GM18519 (cell line): Measurements from ENCODE around the gene DENND2C.

ENCODE experiments used
- ATAC-seq: cut with Tn5 transposase; IDR thresholded peaks from one replicate; pipeline ENCODE4 v1.9.1; 2021; ENCODE audit warnings: mild to moderate bottlenecking, moderate library complexity; ENCODE audit not compliant: unreplicated experiment, low FRiP score

DENND2C gene, protein sequence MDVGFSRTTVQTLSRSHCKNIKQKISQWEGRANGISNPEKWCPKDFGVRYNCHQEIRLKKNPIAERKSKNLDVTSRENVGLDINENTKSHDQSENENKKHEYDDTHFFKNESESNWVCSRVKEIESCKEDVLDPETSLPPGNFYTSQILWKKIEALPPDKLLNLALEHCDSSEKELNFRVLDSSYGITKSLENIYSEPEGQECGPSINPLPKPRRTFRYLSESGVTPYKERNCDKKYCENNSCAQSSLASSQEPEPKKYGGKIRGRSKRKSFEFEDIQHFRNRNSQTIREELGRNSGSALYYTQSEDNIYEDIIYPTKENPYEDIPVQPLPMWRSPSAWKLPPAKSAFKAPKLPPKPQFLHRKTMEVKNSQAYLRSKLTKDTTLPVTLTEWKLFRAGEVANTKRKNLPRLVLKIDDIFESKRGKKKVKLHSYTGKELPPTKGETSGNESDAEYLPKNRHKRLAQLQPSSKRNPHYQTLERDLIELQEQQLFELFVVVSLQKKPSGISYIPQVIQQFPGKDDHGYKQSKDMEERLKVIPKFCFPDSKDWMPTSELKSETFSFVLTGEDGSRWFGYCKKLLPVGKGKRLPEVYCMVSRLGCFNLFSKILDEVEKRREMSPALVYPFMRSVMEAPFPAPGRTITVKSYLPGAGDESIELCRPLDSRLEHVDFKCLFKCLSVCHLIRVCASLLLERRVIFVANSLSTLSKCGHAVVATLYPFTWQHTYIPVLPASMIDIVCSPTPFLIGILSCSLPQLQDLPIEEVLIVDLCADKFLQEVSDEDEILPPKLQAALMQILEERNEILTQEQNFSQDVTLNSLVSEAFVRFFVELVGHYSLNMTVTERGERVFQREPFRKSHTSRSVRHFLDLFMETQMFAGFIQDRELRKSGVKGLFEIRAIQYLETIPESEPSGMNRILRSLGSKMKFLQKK

GRCh38 chr1:114669562-114670082 lies at the start of gene DENND2C:
Gene DENND2C (minus strand): TSS chr1:114670049. CDS start chr1:114625984, 44,065 bp downstream.
- peak; percentile 36 for ATAC-seq

DNA sequence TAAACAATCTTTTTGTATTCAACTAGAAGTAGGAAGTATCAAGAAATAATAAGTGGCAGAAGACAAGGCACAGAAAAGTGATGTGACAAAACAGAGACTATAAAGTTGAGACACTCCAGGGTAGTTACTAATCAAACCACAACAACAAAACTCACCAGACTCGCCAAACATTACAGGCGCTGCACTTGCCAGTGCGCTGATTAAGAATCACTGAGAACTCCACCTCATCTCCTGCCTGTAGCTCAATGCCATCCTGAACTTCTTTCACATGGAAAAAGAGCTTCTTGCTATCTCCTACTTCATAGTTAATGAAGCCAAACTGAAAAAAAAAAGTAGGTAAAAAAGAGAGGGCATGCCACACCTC lies 49.6 kb upstream of the DENND2C start:
- ATAC-seq = no peak

- ATAC-seq = no peak
These were observed 49.0 kb upstream of the DENND2C start for GRCh38 chr1:114718661-114719423.

DNA sequence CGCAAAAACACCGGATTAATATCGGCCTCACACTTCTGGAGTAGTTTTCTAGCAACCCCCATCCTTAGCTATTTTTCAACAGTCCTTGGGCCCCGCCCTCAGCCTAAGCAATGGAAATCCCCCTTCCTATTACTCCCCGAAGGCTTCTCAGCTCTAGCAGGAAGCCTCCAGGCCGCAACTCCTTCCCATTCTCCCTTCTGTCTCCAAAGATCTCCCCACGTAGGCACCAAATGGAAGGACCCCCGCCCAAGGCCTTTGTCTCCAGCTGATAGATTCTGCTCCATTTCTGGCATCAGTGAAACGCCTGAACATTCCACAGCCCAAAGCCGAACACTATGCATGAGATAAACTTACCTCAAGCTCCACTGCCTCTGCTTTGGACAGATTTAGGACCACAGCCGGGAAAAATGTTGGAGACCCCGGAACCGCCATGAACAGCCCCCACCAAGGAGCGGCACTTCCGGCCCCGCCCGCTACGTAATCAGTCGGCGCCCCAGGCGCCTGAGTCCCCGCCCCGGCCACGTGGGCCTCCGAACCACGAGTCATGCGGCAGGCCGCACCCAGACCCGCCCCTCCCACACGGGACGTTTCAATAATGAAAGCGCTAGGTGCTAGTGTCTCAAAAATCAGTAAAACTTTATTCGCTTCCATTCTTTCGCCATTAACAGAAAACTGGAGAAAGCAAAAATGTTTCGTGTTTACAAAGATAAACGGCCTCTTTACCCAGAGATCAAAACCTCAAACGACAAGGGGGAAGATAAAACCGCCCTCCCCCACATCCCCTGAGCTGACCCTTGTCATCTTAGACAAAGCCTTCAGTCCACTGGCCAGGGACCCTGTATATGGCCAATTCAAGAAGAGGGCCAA lies 46.7 kb upstream of the DENND2C start, which contains the start of gene NRAS:
TSS of gene NRAS (minus strand) at position 468 of the 867 bp plus-strand sequence. CDS start 611 bp downstream, outside the sequence.
- peak; percentile 75 for ATAC-seq

GRCh38 chr1:114715952-114716303 lies 46.1 kb upstream of the DENND2C start:
- ATAC-seq = no peak

GRCh38 chr1:114712977-114713376 lies 43.1 kb upstream of the DENND2C start:
- ATAC-seq = no peak

GRCh38 chr1:114710360-114710759 lies 40.5 kb upstream of the DENND2C start:
- no peak for ATAC-seq

GRCh38 chr1:114707604-114708003 lies 37.8 kb upstream of the DENND2C start:
- ATAC-seq = no peak

GRCh38 chr1:114703242-114703641 lies 33.4 kb upstream of the DENND2C start:
- no peak for ATAC-seq

- ATAC-seq = no peak
These were observed 32.9 kb upstream of the DENND2C start for GRCh38 chr1:114702737-114703136.

- ATAC-seq = no peak
These were observed 32.1 kb upstream of the DENND2C start for GRCh38 chr1:114701931-114702330.

DNA sequence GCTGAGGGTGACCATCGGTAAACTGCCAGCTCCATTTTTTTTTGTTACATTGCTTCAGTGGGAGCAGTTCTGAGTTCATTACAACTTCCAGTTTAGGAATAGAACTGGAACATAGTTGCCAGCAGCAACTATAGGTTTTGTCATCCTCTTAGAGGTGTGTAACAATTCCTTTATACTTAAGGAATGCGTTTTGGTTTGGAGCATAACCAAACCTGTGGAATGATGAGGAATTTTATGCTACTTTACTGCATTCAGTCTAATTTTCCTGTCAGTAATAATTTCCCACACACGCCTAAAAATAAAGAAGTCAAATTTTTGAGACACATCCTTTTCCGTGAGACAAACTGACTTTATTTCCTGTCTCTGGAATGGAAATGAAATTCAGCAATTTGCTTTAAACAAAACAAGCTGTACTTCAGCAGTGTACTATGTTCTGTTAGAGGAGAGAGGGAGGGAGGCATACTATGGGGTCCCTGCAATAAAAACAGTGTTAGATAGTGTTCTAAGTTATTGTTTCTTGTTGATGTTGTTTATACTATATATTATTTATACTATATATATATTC lies 30.3 kb upstream of the DENND2C start:
- ATAC-seq = no peak

GRCh38 chr1:114696810-114697209 lies 27.0 kb upstream of the DENND2C start:
- no peak for ATAC-seq

GRCh38 chr1:114695430-114696058 lies 25.7 kb upstream of the DENND2C start, which contains the start of gene AMPD1:
Gene AMPD1 (minus strand): TSS chr1:114695546. CDS start chr1:114695471, 75 bp downstream.
- no peak for ATAC-seq

GRCh38 chr1:114694540-114695310 lies 24.9 kb upstream of the DENND2C start:
- ATAC-seq = no peak

- no peak for ATAC-seq
These were observed 23.1 kb upstream of the DENND2C start for GRCh38 chr1:114692947-114693346.

DNA sequence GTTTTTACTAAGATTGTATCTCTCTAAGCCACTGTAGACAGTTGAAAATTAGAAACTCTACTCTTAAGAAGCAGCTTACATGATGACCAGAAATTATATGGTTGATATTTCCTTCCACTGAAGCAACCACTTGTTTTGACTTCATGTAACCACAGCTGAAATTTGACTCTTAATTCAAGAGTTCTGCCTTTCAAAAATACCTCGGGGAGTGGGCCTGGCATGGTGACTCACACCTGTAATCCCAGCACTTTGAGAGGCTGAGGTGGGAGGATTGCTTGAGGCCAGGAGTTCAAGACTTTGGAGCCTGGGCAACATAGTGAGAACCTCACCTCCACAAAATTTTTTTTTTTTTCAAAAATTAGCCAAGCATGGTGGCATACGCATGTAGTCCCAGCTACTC lies 21.2 kb upstream of the DENND2C start:
- no peak for ATAC-seq

GRCh38 chr1:114690148-114690547 lies 20.3 kb upstream of the DENND2C start:
- ATAC-seq = no peak
